ENCODE data around the gene RAB10.

RAB10 gene

GRCh38 chr2:26179446-26179913 is 145.6 kb downstream of the RAB10 start:
- H3K9me3 Mint-ChIP-seq: no peaks in the 10 kb centered on the region
- DNase-seq (ENCODE audit: low spot score in 2 of 2): no peak
- no peaks in the 10 kb centered on the region for H3K36me3 Mint-ChIP-seq
- H3K27ac Mint-ChIP-seq: peak overlapping the region; percentile 57
- ATAC-seq: no peak
- H3K4me3 Mint-ChIP-seq: peak overlapping the region; percentile 63
- H3K4me1 Mint-ChIP-seq: peaks cover 15% of the 10 kb centered on the region

- Mint-ChIP-seq H3K9me3 (no peaks in the 10 kb centered on the region), H3K27ac (no peak overlapping the region), H3K4me3 (no peak overlapping the region), H3K36me3 (no peaks in the 10 kb centered on the region), H3K4me1 (peaks cover 23% of the 10 kb centered on the region)
- ATAC-seq (no peak), DNase-seq (ENCODE audit: low spot score in 2 of 2) (no peak)
Observed at GRCh38 chr2:26182441-26182840, 148.6 kb downstream of the RAB10 start.

GRCh38 chr2:26182887-26183630 is 149.2 kb downstream of the RAB10 start:
- H3K4me3 Mint-ChIP-seq: peak overlapping the region; percentile 60
- no peaks in the 10 kb centered on the region for H3K9me3 Mint-ChIP-seq
- H3K27ac Mint-ChIP-seq: no peak overlapping the region
- no peaks in the 10 kb centered on the region for H3K36me3 Mint-ChIP-seq
- DNase-seq (ENCODE audit: low spot score in 2 of 2): no peak
- ATAC-seq: no peak
- peaks cover 23% of the 10 kb centered on the region for H3K4me1 Mint-ChIP-seq

GRCh38 chr2:26184121-26184520 is 150.2 kb downstream of the RAB10 start:
- Mint-ChIP-seq H3K36me3 (no peaks in the 10 kb centered on the region), H3K4me1 (peaks cover 21% of the 10 kb centered on the region), H3K9me3 (no peaks in the 10 kb centered on the region), H3K27ac (no peak overlapping the region), H3K4me3 (peak overlapping the region; percentile 60)
- ATAC-seq (no peak), DNase-seq (ENCODE audit: low spot score in 2 of 2) (no peak)

- no peaks in the 10 kb centered on the region for H3K9me3 Mint-ChIP-seq
- peak overlapping the region; percentile 60 for H3K27ac Mint-ChIP-seq
- peaks cover 16% of the 10 kb centered on the region for H3K4me1 Mint-ChIP-seq
- no peaks in the 10 kb centered on the region for H3K36me3 Mint-ChIP-seq
- H3K4me3 Mint-ChIP-seq: peak overlapping the region; percentile 60
- DNase-seq (ENCODE audit: low spot score in 2 of 2): peak; percentile 83 to 88
- ATAC-seq: peak; percentile 95
Observed at GRCh38 chr2:26184555-26185303, 150.8 kb downstream of the RAB10 start.

GRCh38 chr2:26185304-26185928 is 151.5 kb downstream of the RAB10 start:
- Mint-ChIP-seq H3K9me3 (no peaks in the 10 kb centered on the region), H3K4me3 (peak overlapping the region; percentile 60), H3K27ac (peak overlapping the region; percentile 60), H3K4me1 (peaks cover 11% of the 10 kb centered on the region), H3K36me3 (no peaks in the 10 kb centered on the region)
- DNase-seq (ENCODE audit: low spot score in 2 of 2) (no peak), ATAC-seq (no peak)

GRCh38 chr2:26185954-26186770 is 152.3 kb downstream of the RAB10 start:
- Mint-ChIP-seq H3K27ac (no peak overlapping the region), H3K36me3 (peaks cover 6% of the 10 kb centered on the region), H3K4me1 (peaks cover 11% of the 10 kb centered on the region), H3K4me3 (peak overlapping the region; percentile 60), H3K9me3 (no peaks in the 10 kb centered on the region)
- DNase-seq (ENCODE audit: low spot score in 2 of 2): no peak
- ATAC-seq: no peak
